AG20443 (cell line): ENCODE results near the gene PCDHGB3.
"Not testable (repeated sequence)": the region's sequence is repeated elsewhere in the genome, so short reads cannot be mapped to it uniquely, and the experiment has no call there.

Source experiments
- DNase-seq: peaks from one replicate; pipeline ENCODE4 v3.0.0; 2012; ENCODE audit warnings: low spot score, mixed read lengths

Gene PCDHGB3

GRCh38 chr5:141359790-141360426 is 10.1 kb upstream of the PCDHGB3 start, which contains the start of gene PCDHGB2:
Gene PCDHGB2, plus strand, starts transcription at chr5:141359994. Its CDS starts 142 bp downstream, at chr5:141360136.
- DNase-seq = peak; percentile 27

- DNase-seq = no peak
Observed at GRCh38 chr5:141360685-141361084, 9.4 kb upstream of the PCDHGB3 start.

- DNase-seq = no peak
Observed at GRCh38 chr5:141362719-141363118, 7.3 kb upstream of the PCDHGB3 start.

GRCh38 chr5:141363952-141364660 is 5.9 kb upstream of the PCDHGB3 start, which contains the start of gene PCDHGA5:
Gene PCDHGA5, plus strand, starts transcription at chr5:141364162. Its CDS starts 169 bp downstream, at chr5:141364331.
- DNase-seq = peak; percentile 54

GRCh38 chr5:141366016-141366896 is 3.8 kb upstream of the PCDHGB3 start:
- no peak for DNase-seq

GRCh38 chr5:141371572-141372475 is 1.8 kb downstream of the PCDHGB3 start:
- no peak for DNase-seq

- peak; percentile 29 for DNase-seq
Observed at GRCh38 chr5:141373673-141374317, 3.8 kb downstream of the PCDHGB3 start, which contains the start of gene PCDHGA6. Gene PCDHGA6, plus strand, starts transcription at chr5:141373891. Its CDS starts 193 bp downstream, at chr5:141374084.

- DNase-seq = no peak
Observed at GRCh38 chr5:141374627-141375026, 4.6 kb downstream of the PCDHGB3 start.

- not testable (repeated sequence) for DNase-seq
Observed at GRCh38 chr5:141375444-141376155, 5.6 kb downstream of the PCDHGB3 start.

GRCh38 chr5:141382469-141383294 is 12.6 kb downstream of the PCDHGB3 start, which contains the start of gene PCDHGA7:
Gene PCDHGA7, plus strand, starts transcription at chr5:141382742. Its CDS starts 158 bp downstream, at chr5:141382900.
- DNase-seq = peak; percentile 46

GRCh38 chr5:141383345-141383744 is 13.3 kb downstream of the PCDHGB3 start:
- no peak for DNase-seq

GRCh38 chr5:141384471-141385267 is 14.6 kb downstream of the PCDHGB3 start:
- no peak for DNase-seq

- peak; percentile 62 for DNase-seq
Observed at GRCh38 chr5:141387557-141388311, 17.7 kb downstream of the PCDHGB3 start, which contains the start of gene PCDHGB4. Gene PCDHGB4, plus strand, starts transcription at chr5:141387698. Its CDS starts 187 bp downstream, at chr5:141387885.

GRCh38 chr5:141388661-141389060 is 18.6 kb downstream of the PCDHGB3 start:
- DNase-seq = no peak

- no peak for DNase-seq
Observed at GRCh38 chr5:141389153-141390042, 19.4 kb downstream of the PCDHGB3 start.
